D721Med (cell line): ENCODE measurements around the gene ARL6IP1.
"Not testable (repeated sequence)": the region's sequence is repeated elsewhere in the genome, so short reads cannot be mapped to it uniquely, and the experiment has no call there.

ENCODE experiments used
- DNase-seq: peaks from one replicate; pipeline ENCODE4 v3.0.0; 2011; ENCODE audit warnings: low spot score; ENCODE audit not compliant: insufficient read length
- FAIRE-seq: peaks from 2 replicates; lab custom pipeline; 2011; peaks lifted over from hg19 to GRCh38; lab: Jason Lieb, UNC
- TF ChIP-seq, protein P1 (sequence below): IDR thresholded peaks from 2 replicates; pipeline ENCODE4 v1.5.1; 2012; ENCODE audit warnings: mild to moderate bottlenecking, control low read depth; ENCODE audit not compliant: insufficient read depth; ENCODE audit errors: missing control alignments

The ARL6IP1 gene

DNA sequence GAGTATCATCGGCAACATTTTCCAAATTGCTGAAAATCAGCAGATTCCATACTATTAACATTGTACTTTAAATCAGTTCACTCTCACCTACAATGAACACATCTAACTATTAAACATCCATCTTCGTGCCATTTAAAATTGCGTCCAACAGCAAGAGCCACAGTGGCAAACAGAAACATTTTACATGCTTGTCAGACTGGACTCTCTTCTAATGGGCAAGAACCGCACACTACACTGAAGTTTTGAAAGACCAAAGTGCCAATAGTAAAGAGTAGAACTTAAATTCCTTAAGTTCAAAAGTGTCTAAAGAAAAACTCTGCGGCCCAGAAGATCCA is 11.9 kb downstream of the ARL6IP1 start:
- FAIRE-seq (no peak), DNase-seq (no peak)
- TF ChIP-seq, protein P1, sequence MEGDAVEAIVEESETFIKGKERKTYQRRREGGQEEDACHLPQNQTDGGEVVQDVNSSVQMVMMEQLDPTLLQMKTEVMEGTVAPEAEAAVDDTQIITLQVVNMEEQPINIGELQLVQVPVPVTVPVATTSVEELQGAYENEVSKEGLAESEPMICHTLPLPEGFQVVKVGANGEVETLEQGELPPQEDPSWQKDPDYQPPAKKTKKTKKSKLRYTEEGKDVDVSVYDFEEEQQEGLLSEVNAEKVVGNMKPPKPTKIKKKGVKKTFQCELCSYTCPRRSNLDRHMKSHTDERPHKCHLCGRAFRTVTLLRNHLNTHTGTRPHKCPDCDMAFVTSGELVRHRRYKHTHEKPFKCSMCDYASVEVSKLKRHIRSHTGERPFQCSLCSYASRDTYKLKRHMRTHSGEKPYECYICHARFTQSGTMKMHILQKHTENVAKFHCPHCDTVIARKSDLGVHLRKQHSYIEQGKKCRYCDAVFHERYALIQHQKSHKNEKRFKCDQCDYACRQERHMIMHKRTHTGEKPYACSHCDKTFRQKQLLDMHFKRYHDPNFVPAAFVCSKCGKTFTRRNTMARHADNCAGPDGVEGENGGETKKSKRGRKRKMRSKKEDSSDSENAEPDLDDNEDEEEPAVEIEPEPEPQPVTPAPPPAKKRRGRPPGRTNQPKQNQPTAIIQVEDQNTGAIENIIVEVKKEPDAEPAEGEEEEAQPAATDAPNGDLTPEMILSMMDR: no peak

DNA sequence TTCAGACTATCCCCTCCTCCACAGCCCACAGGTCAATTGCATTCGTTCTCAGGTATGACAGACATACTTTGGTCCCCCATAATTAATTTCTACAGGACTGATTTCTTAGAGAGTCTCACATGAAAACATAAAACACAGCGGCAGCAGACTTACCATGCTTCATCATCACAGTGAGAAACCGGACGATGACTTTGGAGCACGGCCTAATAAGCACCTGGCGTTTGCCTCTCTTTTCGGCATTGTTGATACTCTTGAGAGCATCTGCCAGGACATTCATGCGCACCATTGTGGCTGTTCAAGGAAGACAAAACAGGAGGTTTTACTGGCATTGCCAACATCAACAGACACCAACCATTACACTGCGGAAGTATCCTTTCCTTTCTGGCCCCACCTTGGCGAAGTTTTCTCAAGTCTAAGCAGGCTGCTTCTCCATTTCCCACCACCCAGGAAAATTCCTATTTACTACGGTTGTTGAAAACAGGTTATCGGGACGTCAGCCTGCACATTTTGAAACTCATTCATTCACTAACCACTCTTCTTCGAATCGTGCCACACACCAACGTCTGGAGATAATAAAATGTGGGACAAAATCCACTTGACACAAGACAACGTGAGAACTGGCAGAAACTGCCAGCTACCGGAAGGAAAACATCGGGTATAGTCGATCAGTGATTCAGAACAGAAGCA is 12.4 kb downstream of the ARL6IP1 start:
- TF ChIP-seq, protein P1: no peak
- DNase-seq (no peak), FAIRE-seq (no peak)

DNA sequence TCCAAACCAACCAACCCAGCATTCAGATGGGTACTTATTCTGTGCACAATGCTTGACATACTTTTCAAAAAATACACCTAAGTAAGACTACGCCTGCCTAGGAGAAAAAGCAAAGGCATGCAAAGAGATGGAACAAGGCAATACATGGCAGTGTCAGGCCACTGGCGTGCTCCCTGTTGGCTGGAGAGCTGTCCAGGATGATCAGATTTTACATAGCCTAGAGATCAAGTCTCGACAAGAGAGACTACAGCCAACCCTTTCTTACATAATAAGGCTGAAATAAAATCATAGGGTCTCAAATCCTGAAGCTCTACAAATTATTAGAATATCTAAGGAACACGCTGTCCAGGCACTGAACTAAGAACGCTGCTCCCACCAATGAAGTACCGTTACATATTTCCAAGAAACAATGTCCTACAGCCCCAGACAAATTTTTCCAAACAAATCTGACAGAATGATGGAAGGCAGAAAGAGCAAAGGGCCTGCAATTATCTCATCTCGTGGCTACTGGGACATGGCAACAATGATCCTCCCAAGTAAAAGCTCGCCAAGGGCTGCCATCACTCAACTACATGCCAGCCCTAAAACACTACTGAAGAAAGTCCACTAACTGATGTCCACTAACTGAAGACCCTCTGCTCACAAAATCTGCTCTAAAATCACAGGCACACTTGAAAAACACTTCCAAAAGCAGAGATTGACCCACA is 16.3 kb downstream of the ARL6IP1 start:
- DNase-seq (no peak), FAIRE-seq (no peak)
- TF ChIP-seq, protein P1: no peak

DNA sequence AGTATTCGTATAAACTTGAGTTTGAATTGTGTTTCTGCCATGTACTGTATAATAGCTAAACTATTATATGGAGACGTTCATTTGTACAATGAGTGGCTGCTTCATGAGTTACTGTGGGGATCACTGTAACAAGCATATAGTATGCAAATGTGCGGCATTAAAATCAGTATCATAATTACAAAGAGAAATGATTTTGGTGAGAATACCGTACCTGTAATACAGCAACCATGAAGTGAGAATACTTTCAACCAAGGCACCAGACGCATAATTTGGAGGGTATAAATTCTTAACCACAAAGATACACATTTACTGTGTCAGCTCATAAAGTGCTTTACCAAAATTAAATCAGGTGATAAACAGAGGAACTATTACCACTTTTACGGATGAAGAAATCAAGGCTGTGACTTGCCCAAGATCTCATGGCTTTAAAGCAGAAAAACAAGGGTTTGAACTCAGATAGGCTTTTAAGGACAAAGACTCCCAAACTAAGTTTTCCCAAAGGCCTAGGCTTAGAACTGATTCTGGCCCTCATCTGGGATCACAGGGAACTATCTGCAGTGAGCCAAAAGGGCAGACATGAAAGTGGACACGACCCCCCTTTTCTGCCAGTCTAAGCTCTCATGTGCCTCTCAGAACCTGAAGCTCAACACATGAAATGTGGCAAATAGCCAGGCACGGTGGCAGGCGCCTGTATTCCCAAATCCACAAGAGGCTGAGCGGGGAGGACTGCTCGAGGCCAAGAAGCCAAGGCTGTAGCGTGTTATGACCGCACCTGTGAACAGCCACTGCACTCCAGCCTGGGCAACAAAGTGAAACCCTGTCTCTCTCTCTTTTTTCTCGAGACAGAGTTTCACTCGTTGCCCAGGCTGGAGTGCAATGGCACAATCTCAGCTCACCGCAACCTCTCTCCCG is 17.7 kb downstream of the ARL6IP1 start:
- DNase-seq: no peak
- TF ChIP-seq, protein P1: no peak
- no peak for FAIRE-seq

DNA sequence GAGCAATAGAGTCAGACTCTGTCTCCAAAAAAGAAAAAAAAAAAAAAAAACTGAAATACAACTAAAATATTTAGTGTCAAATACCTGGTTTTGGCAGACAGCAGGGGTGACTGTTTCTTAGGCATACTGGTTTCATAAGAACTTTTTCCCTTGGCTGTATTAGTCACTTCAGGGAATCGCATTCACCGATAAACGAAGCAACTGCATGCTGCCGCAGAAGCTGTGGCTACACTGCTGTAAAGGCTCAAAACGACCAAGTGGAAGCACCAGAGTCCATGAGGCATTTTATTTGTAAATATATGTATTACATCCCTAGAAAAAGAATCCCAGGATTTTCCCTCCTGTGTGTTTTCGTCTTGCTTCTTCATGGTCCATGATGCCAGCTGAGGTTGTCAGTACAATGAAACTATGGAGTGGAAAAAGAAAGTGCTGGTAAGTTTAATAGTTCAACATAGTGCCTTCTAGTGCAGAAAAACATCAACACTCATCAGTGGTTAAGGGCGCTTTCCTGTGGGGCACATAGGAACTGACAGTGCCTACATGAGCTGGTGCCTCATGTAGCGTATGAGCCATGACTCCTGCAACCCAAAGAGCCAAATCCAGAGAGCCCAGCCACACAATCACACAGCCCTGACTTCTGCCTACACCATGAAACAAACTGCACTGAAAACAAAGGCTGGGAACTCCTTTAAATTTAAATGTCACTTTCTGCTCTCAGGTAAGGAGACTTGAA is 18.5 kb downstream of the ARL6IP1 start:
- DNase-seq: no peak
- TF ChIP-seq, protein P1: no peak
- no peak for FAIRE-seq

DNA sequence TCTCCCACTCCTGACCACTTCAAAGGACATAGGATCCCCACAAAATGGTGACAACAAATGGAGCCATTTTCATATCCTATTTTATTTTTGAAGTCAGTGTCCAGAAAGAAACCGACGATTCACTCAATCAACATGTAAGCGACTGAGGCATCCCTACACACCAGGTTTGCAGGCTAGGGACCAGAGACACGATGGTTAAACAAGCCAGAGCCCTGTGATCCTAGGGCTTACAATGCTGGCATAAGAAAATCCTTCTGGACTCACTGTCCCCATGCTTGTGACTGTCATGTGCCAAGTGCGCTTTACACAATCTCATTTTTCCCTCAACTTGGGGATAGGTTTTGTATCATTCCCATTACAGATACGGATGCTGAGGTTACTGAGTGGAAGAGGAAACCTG is 20.1 kb downstream of the ARL6IP1 start:
- FAIRE-seq, DNase-seq: not testable (repeated sequence)

DNA sequence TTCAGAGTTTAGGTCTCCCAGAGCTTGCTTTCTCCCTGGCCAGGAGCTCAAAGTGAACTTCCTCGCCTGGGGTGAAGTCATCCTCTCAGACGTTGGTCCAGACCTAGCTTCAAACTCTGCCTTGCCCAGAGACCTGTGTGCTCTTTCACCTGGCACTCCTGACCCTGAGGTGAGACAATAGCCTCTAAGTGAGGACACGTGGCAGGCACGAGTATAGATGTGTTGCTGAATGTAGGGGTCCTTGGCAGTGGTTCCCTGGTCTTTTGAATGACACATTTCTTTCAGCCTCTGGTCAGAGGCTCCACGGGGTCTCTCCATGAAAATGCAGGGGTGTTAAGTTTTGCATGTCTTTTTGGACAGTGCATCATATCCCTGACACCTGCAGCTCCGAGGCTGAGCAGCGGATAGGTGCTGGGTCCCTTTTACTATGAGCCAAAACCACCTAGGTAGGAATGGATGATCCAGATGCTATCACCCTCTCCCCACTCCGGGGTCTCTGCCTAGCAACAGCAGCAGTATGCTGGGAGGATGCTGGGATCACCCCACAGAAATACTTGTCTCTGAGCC is 20.8 kb downstream of the ARL6IP1 start:
- not testable (repeated sequence) for FAIRE-seq

DNA sequence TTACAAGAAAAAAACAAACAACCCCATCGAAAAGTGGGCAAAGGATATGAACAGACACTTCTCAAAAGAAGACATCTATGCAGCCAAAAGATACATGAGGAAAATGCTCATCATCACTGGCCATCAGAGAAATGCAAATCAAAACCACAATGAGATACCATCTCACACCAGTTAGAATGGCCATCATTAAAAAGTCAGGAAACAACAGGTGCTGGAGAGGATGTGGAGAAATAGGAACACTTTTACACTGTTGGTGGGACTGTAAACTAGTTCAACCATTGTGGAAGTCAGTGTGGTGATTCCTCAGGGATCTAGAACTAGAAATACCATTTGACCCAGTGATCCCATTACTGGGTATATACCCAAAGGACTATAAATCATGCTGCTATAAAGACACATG is 23.7 kb downstream of the ARL6IP1 start:
- DNase-seq, FAIRE-seq: not testable (repeated sequence)

More for the DNA sequence above, 20.8 kb downstream of the ARL6IP1 start:
- DNase-seq: not testable (repeated sequence)
